Mesenteric fat pad (tissue), 1 donor: Measurements from ENCODE around the gene ACBD4. TPM values are rescaled to one million over a fixed set of nuclear protein-coding genes. Genes with fewer than 3 reads are reported as not detected.

Source experiments
- DNase-seq: peaks from one replicate; pipeline ENCODE4 v3.0.0-alpha.2; 2020; ENCODE audit warnings: low spot score
- microRNA-seq: library from miRNA; unstranded; fragments of <30 nt; microRNA quantifications from one replicate; pipeline ENCODE4 v1.2.0, GENCODE V29; 2020; ENCODE audit warnings: borderline number of aligned reads
- total RNA-seq: library from RNA; stranded (reverse); fragmentation: NEBNext Ultra II Directional; extraction: Animal tissue kit (Norgen Biotek cat#: 25700); gene quantifications from one replicate; pipeline ENCODE4 v1.2.1, GENCODE V29; 2021
- donor health status: DM: yes; HTN: yes; CAD: no.

Gene ACBD4
- total RNA-seq, 1 donor from 2014 or later: 10.9 TPM

DNA sequence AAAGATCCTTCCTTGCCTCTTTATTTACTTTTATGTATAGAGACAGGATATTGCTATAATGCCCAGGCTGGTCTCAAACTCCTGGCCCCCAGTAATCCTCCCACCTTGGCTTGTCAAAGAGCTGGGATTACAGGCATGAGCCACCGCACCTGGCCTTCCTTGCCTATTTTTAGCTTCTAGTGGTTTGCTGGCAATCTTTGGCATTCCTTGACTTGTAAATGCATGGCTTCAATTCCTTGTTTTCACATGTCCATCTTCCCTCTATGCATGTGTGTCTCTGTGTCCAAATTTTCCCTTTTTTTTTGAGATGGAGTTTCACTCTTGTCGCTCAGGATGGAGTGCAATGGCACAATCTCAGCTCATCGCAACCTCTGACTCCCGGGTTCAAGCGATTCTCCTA, 48.7 kb downstream of the ACBD4 start:
- no peak for DNase-seq

DNA sequence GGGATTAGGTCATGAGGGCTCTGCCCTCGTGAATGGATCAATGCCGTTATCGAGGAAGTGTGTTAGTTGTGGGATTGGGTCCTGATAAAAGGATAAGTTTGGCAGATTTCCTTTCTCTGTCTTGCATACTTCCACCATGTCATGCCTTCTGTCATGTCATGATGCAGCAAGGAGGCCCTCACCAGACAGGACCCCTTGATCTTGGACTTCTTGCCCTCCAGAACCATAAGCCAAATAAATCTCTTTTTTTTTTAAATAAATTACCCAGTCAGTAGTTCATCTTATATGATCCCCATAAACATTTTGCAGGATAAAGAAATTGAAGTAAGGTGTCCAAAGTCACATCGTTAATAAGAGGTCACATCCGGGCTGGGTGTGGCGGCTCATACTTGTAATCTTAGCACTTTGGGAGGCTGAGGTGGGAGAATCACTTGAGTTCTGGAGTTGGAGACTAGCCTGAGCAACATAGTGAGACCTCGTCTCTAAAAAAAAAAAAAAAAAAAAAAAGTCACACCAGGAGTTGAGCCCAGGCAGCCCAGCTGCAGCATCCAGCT, 51.4 kb downstream of the ACBD4 start:
- DNase-seq: no peak

DNA sequence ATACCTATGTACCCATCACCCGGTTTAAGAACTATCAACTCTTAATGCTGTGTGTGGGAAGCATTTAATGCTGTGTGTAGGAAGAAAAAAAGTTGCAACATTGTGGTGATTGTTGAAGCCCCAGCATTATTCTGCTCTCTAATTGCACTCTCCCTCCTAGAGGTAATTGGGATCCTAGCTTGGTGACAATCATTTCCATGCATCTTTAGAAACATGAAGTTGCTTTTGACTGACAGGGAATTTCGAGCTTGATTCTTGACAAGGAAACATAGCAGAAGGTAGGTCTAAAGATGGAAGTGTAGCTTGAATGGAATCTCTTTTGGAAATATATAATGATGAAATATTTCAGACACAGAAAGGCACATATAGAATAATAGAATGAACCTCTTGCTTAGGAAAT, 53.5 kb downstream of the ACBD4 start:
- DNase-seq: no peak

DNA sequence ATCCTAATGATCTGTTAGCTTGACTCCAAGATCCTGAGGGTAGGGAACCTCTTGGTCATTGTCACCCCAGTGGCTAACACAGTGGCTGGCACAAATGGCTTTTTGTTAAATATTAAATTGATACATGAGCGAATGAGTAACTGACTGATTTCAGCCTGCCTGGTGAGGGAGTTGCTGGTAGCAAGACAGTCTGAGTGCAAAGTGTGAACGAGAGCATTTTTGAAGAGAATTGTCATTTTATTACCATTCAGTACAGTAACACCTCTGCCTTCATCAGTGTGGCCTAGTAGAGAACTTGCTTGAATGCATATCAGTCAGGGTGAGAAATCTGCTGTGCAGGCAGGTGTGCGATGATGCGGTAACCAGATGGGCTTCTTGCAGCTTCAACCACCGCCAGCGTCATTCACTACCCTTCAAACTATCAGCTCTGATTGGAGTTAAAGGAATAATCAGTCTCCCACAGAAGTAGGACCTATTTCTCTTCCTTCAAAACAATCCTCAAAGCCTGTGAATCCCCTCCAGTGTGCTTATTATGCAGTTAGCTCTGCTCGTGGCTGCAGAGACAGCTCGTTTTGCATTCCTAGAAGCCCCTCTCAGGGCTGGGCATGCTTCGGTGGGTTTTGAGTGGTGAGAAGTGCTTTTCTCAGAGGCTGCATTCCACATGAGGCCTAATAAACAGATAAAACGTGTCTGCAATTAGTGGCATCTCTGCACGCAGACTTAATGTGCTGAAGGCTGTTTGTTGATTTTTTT, 55.2 kb downstream of the ACBD4 start:
- no peak for DNase-seq

Small RNA genes lying within 50 kb of the gene (microRNA-seq; reads per million reads assigned to microRNA genes)
- gene MIR6784: not detected

Other genes starting within 250 kb of the ACBD4 start
- gene EFTUD2, start 236.2 kb upstream of the ACBD4 start, total RNA-seq: 104 TPM
- 1.3 TPM for gene GFAP, start 220.2 kb upstream of the ACBD4 start, total RNA-seq
- gene KIF18B, start 187.9 kb upstream of the ACBD4 start, total RNA-seq: not detected
- not detected for gene C1QL1, start 167.4 kb upstream of the ACBD4 start, total RNA-seq
- 28.0 TPM for gene DCAKD, start 84.1 kb upstream of the ACBD4 start, total RNA-seq
- 118 TPM for gene NMT1, start 74.4 kb upstream of the ACBD4 start, total RNA-seq
- gene PLCD3, start 3.2 kb upstream of the ACBD4 start, total RNA-seq: 64.2 TPM
- 42.1 TPM for gene HEXIM1, start 12.8 kb downstream of the ACBD4 start, total RNA-seq
- gene HEXIM2, start 26.2 kb downstream of the ACBD4 start, total RNA-seq: 5.1 TPM
- 51.2 TPM for gene FMNL1, start 86.2 kb downstream of the ACBD4 start, total RNA-seq
- not detected for gene SPATA32, start 126.4 kb downstream of the ACBD4 start, total RNA-seq
- 8.7 TPM for gene MAP3K14, start 181.3 kb downstream of the ACBD4 start, total RNA-seq